Measurements from ENCODE around the gene ACSL3.
"Not testable (repeated sequence)": the region's sequence is repeated elsewhere in the genome, so short reads cannot be mapped to it uniquely, and the experiment has no call there.

ACSL3 gene

GRCh38 chr2:222917212-222917611 lies 56.4 kb downstream of the ACSL3 start:
- H3K9ac ChIP-seq (ENCODE audit: low read length); H3K4me3 ChIP-seq (ENCODE audit: low read length); DNase-seq (ENCODE audit: low read depth); H3K9me3 ChIP-seq (ENCODE audit: control insufficient read depth, low read length); H3K27me3 ChIP-seq (replicated peaks; ENCODE audit: control insufficient read depth, insufficient read depth, low read length): not testable (repeated sequence)
- H3K36me3 ChIP-seq (ENCODE audit: control insufficient read depth, insufficient read depth, low read length, severe bottlenecking), result peaks cover 55% of the 10 kb centered on the region
- H3K4me1 ChIP-seq (ENCODE audit: control insufficient read depth, insufficient read depth, low read length), result peaks cover 24% of the 10 kb centered on the region

GRCh38 chr2:222919841-222920526 lies 59.1 kb downstream of the ACSL3 start:
- Histone ChIP-seq H3K4me3 (ENCODE audit: low read length) (no peak overlapping the region), H3K9me3 (ENCODE audit: control insufficient read depth, low read length) (no peaks in the 10 kb centered on the region), H3K4me1 (ENCODE audit: control insufficient read depth, insufficient read depth, low read length) (peaks cover 11% of the 10 kb centered on the region), H3K36me3 (ENCODE audit: control insufficient read depth, insufficient read depth, low read length, severe bottlenecking) (peaks cover 81% of the 10 kb centered on the region), H3K9ac (ENCODE audit: low read length) (no peak overlapping the region), H3K27me3 (replicated peaks; ENCODE audit: control insufficient read depth, insufficient read depth, low read length) (no peaks in the 10 kb centered on the region)
- DNase-seq (ENCODE audit: low read depth), result peak; percentile 76

GRCh38 chr2:222920657-222921186 lies 59.9 kb downstream of the ACSL3 start:
- H3K27me3 ChIP-seq (replicated peaks; ENCODE audit: control insufficient read depth, insufficient read depth, low read length), result no peaks in the 10 kb centered on the region
- no peak for DNase-seq (ENCODE audit: low read depth)
- H3K9ac ChIP-seq (ENCODE audit: low read length), result no peak overlapping the region
- no peak overlapping the region for H3K4me3 ChIP-seq (ENCODE audit: low read length)
- H3K36me3 ChIP-seq (ENCODE audit: control insufficient read depth, insufficient read depth, low read length, severe bottlenecking), result peaks cover 87% of the 10 kb centered on the region
- H3K4me1 ChIP-seq (ENCODE audit: control insufficient read depth, insufficient read depth, low read length), result peaks cover 11% of the 10 kb centered on the region
- H3K9me3 ChIP-seq (ENCODE audit: control insufficient read depth, low read length), result no peaks in the 10 kb centered on the region

- H3K9ac ChIP-seq (ENCODE audit: low read length), result no peak overlapping the region
- H3K36me3 ChIP-seq (ENCODE audit: control insufficient read depth, insufficient read depth, low read length, severe bottlenecking), result peaks cover 86% of the 10 kb centered on the region
- peaks cover 11% of the 10 kb centered on the region for H3K4me1 ChIP-seq (ENCODE audit: control insufficient read depth, insufficient read depth, low read length)
- no peak for DNase-seq (ENCODE audit: low read depth)
- no peaks in the 10 kb centered on the region for H3K27me3 ChIP-seq (replicated peaks; ENCODE audit: control insufficient read depth, insufficient read depth, low read length)
- H3K4me3 ChIP-seq (ENCODE audit: low read length), result no peak overlapping the region
- no peaks in the 10 kb centered on the region for H3K9me3 ChIP-seq (ENCODE audit: control insufficient read depth, low read length)
Measured at GRCh38 chr2:222922019-222922800, 61.4 kb downstream of the ACSL3 start.

- Histone ChIP-seq H3K4me1 (ENCODE audit: control insufficient read depth, insufficient read depth, low read length) (no peaks in the 10 kb centered on the region), H3K36me3 (ENCODE audit: control insufficient read depth, insufficient read depth, low read length, severe bottlenecking) (peaks cover 87% of the 10 kb centered on the region)
Measured at GRCh38 chr2:222926915-222927314, 66.1 kb downstream of the ACSL3 start.

GRCh38 chr2:222927600-222927999 lies 66.8 kb downstream of the ACSL3 start:
- no peaks in the 10 kb centered on the region for H3K4me1 ChIP-seq (ENCODE audit: control insufficient read depth, insufficient read depth, low read length)
- no peak for DNase-seq (ENCODE audit: low read depth)
- no peaks in the 10 kb centered on the region for H3K27me3 ChIP-seq (replicated peaks; ENCODE audit: control insufficient read depth, insufficient read depth, low read length)
- H3K9ac ChIP-seq (ENCODE audit: low read length), result no peak overlapping the region
- H3K4me3 ChIP-seq (ENCODE audit: low read length), result no peak overlapping the region
- no peaks in the 10 kb centered on the region for H3K9me3 ChIP-seq (ENCODE audit: control insufficient read depth, low read length)
- H3K36me3 ChIP-seq (ENCODE audit: control insufficient read depth, insufficient read depth, low read length, severe bottlenecking), result peaks cover 84% of the 10 kb centered on the region

More at GRCh38 chr2:222926915-222927314, 66.1 kb downstream of the ACSL3 start:
- Histone ChIP-seq H3K4me3 (ENCODE audit: low read length) (no peak overlapping the region), H3K9ac (ENCODE audit: low read length) (no peak overlapping the region), H3K27me3 (replicated peaks; ENCODE audit: control insufficient read depth, insufficient read depth, low read length) (no peaks in the 10 kb centered on the region), H3K9me3 (ENCODE audit: control insufficient read depth, low read length) (no peaks in the 10 kb centered on the region)
- DNase-seq (ENCODE audit: low read depth), result no peak

- Histone ChIP-seq H3K27me3 (replicated peaks; ENCODE audit: control insufficient read depth, insufficient read depth, low read length) (no peaks in the 10 kb centered on the region), H3K36me3 (ENCODE audit: control insufficient read depth, insufficient read depth, low read length, severe bottlenecking) (peaks cover 84% of the 10 kb centered on the region)
- DNase-seq (ENCODE audit: low read depth), result no peak
Measured at GRCh38 chr2:222928335-222928734, 67.5 kb downstream of the ACSL3 start.

GRCh38 chr2:222930862-222931261 lies 70.0 kb downstream of the ACSL3 start:
- Histone ChIP-seq H3K36me3 (ENCODE audit: control insufficient read depth, insufficient read depth, low read length, severe bottlenecking) (peaks cover 85% of the 10 kb centered on the region), H3K4me3 (ENCODE audit: low read length) (no peak overlapping the region), H3K9me3 (ENCODE audit: control insufficient read depth, low read length) (no peaks in the 10 kb centered on the region), H3K4me1 (ENCODE audit: control insufficient read depth, insufficient read depth, low read length) (no peaks in the 10 kb centered on the region), H3K27me3 (replicated peaks; ENCODE audit: control insufficient read depth, insufficient read depth, low read length) (no peaks in the 10 kb centered on the region), H3K9ac (ENCODE audit: low read length) (no peak overlapping the region)
- DNase-seq (ENCODE audit: low read depth), result no peak

More at GRCh38 chr2:222928335-222928734, 67.5 kb downstream of the ACSL3 start:
- Histone ChIP-seq H3K4me1 (ENCODE audit: control insufficient read depth, insufficient read depth, low read length) (no peaks in the 10 kb centered on the region), H3K9me3 (ENCODE audit: control insufficient read depth, low read length) (no peaks in the 10 kb centered on the region), H3K9ac (ENCODE audit: low read length) (no peak overlapping the region), H3K4me3 (ENCODE audit: low read length) (no peak overlapping the region)

GRCh38 chr2:222931659-222932058 lies 70.8 kb downstream of the ACSL3 start:
- no peaks in the 10 kb centered on the region for H3K4me1 ChIP-seq (ENCODE audit: control insufficient read depth, insufficient read depth, low read length)
- no peak overlapping the region for H3K4me3 ChIP-seq (ENCODE audit: low read length)
- no peak for DNase-seq (ENCODE audit: low read depth)
- peaks cover 91% of the 10 kb centered on the region for H3K36me3 ChIP-seq (ENCODE audit: control insufficient read depth, insufficient read depth, low read length, severe bottlenecking)
- no peaks in the 10 kb centered on the region for H3K9me3 ChIP-seq (ENCODE audit: control insufficient read depth, low read length)
- H3K27me3 ChIP-seq (replicated peaks; ENCODE audit: control insufficient read depth, insufficient read depth, low read length), result no peaks in the 10 kb centered on the region
- H3K9ac ChIP-seq (ENCODE audit: low read length), result no peak overlapping the region

- Histone ChIP-seq H3K36me3 (ENCODE audit: control insufficient read depth, insufficient read depth, low read length, severe bottlenecking) (peaks cover 90% of the 10 kb centered on the region), H3K9me3 (ENCODE audit: control insufficient read depth, low read length) (peaks cover 5% of the 10 kb centered on the region), H3K4me3 (ENCODE audit: low read length) (no peak overlapping the region), H3K4me1 (ENCODE audit: control insufficient read depth, insufficient read depth, low read length) (no peaks in the 10 kb centered on the region), H3K9ac (ENCODE audit: low read length) (no peak overlapping the region), H3K27me3 (replicated peaks; ENCODE audit: control insufficient read depth, insufficient read depth, low read length) (no peaks in the 10 kb centered on the region)
- DNase-seq (ENCODE audit: low read depth), result no peak
Measured at GRCh38 chr2:222933458-222933857, 72.6 kb downstream of the ACSL3 start.

GRCh38 chr2:222935688-222936298 lies 75.0 kb downstream of the ACSL3 start:
- peaks cover 91% of the 10 kb centered on the region for H3K36me3 ChIP-seq (ENCODE audit: control insufficient read depth, insufficient read depth, low read length, severe bottlenecking)

More at GRCh38 chr2:222935688-222936298, 75.0 kb downstream of the ACSL3 start:
- H3K9ac ChIP-seq (ENCODE audit: low read length), result no peak overlapping the region
- peaks cover 10% of the 10 kb centered on the region for H3K4me1 ChIP-seq (ENCODE audit: control insufficient read depth, insufficient read depth, low read length)
- DNase-seq (ENCODE audit: low read depth), result no peak
- H3K4me3 ChIP-seq (ENCODE audit: low read length), result no peak overlapping the region
- no peaks in the 10 kb centered on the region for H3K27me3 ChIP-seq (replicated peaks; ENCODE audit: control insufficient read depth, insufficient read depth, low read length)
- H3K9me3 ChIP-seq (ENCODE audit: control insufficient read depth, low read length), result peaks cover 8% of the 10 kb centered on the region
